NCI-H1694 (cell line): Measurements from ENCODE around the gene KLK2.

Experiments used
- DNase-seq: peaks from one replicate; lab custom pipeline; 2025; lab: John Stamatoyannopoulos, UW

The KLK2 gene

DNA sequence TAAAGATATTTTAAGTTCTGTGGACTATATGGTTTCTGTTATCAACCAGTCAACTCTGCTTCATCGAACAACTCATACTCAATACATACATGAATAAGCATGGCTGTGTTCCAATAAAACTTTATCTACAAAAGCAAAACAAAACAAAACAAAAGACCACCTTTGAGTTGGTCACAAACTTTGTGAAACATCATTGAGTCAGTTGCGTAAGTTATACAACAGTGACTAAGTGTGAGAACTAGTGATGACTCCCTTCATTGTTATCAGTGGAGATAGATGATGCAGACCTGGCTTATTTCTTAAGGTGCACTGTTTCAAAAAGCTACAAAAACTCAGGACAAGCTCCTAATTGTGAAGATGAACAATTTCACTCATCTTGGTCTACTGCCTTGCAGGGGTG is 52.5 kb downstream of the KLK2 start:
- DNase-seq = no peak

DNA sequence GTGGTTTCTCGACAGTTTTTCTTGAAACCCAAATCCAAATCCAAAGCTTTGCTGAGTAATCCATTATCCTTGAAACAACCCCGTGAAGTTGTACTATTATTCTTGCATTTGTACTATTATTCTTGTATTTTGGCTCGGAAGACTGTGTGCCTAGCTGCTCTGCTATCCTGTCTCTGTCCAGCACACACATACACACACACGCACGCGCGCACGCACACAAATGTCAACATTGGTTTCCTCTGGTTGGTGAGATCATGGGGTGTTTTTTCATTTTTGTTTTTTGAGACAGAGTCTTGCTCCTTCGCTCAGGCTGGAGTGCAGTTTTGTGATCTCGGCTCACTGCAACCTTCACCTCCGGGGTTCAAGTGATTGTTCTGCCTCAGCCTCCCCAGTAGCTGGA is 52.9 kb downstream of the KLK2 start:
- DNase-seq = no peak

DNA sequence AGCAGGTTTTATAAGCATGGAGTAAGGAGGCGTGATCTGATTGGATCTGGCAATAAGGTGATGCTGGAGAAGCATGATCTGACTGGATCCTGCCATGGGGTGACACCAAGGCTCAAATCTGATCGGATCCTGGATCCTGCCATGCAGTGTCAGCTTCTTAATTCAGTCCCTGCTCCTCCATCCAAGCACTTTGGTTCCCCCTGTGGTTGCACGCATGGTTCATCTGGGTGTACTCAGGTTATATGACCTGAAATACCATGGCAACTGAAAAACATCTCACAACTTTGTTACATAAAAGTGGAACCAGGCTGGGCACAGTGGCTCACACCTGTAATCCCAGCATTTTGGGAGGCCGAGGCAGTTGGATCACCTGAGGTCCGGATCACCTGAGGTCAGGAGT is 55.6 kb downstream of the KLK2 start:
- no peak for DNase-seq
